SK-N-SH treated with all-trans-retinoic acid at 6 μM for 48 hours (cell line): Measurements from ENCODE around the gene URB1.

Source experiments
- ARNTL ChIP-seq: fragments of 450-650 bp; formaldehyde crosslinking; IDR thresholded peaks from 2 replicates; pipeline ENCODE4 v1.5.0; 2020; ENCODE audit warnings: low read depth, mild to moderate bottlenecking, moderate library complexity, borderline replicate concordance
- CREB5 ChIP-seq: fragments of 250-450 bp; sonication (Bioruptor Pico); IDR thresholded peaks from 2 replicates; pipeline ENCODE4 v1.5.1; 2020; ENCODE audit warnings: low read depth, mild to moderate bottlenecking, moderate library complexity
- CSRNP3 ChIP-seq: fragments of 250-450 bp; sonication (Bioruptor Pico); IDR thresholded peaks from 2 replicates; pipeline ENCODE4 v1.5.1; 2021; ENCODE audit warnings: mild to moderate bottlenecking, moderate library complexity
- ESRRG ChIP-seq: fragments of 250-450 bp; sonication (Bioruptor Pico); IDR thresholded peaks from 2 replicates; pipeline ENCODE4 v1.6.1; 2021; ENCODE audit warnings: mild to moderate bottlenecking
- GLIS3 ChIP-seq: fragments of 250-450 bp; sonication (Bioruptor Pico); IDR thresholded peaks from 2 replicates; pipeline ENCODE4 v1.5.0; 2020; ENCODE audit warnings: mild to moderate bottlenecking, moderate library complexity
- OSR1 ChIP-seq: fragments of 250-450 bp; sonication (Bioruptor Pico); IDR thresholded peaks from 2 replicates; pipeline ENCODE4 v1.8.0; 2022; ENCODE audit warnings: moderate library complexity, mild to moderate bottlenecking, inconsistent platforms
- PATZ1 ChIP-seq: fragments of 250-450 bp; sonication (Bioruptor Pico); IDR thresholded peaks from 2 replicates; pipeline ENCODE4 v1.8.0; 2020; ENCODE audit warnings: mild to moderate bottlenecking, moderate library complexity, borderline replicate concordance
- RARB ChIP-seq: fragments of 250-450 bp; sonication (Bioruptor Pico); IDR thresholded peaks from 2 replicates; pipeline ENCODE4 v1.8.0; 2021; ENCODE audit warnings: mild to moderate bottlenecking, moderate library complexity
- TOX ChIP-seq: fragments of 250-450 bp; sonication (Bioruptor Pico); IDR thresholded peaks from 2 replicates; pipeline ENCODE4 v1.8.0; 2021; ENCODE audit warnings: mild to moderate bottlenecking, moderate library complexity, borderline replicate concordance
- TSHZ2 ChIP-seq: fragments of 250-450 bp; sonication (Bioruptor Pico); IDR thresholded peaks from 2 replicates; pipeline ENCODE4 v1.5.0; 2020; ENCODE audit warnings: mild to moderate bottlenecking, moderate library complexity
- ZC3H10 ChIP-seq: fragments of 250-450 bp; sonication (Bioruptor Pico); IDR thresholded peaks from 2 replicates; pipeline ENCODE4 v1.5.1; 2021; ENCODE audit warnings: mild to moderate bottlenecking, moderate library complexity
- ZFP30 ChIP-seq: fragments of 450-650 bp; formaldehyde crosslinking; IDR thresholded peaks from 2 replicates; pipeline ENCODE4 v1.5.0; 2022; ENCODE audit warnings: mild to moderate bottlenecking, moderate library complexity
- ZNF565 ChIP-seq: fragments of 450-650 bp; formaldehyde crosslinking; conservative IDR thresholded peaks from 2 replicates; pipeline ENCODE4 v1.5.0; 2020; ENCODE audit warnings: low read depth, mild to moderate bottlenecking, moderate library complexity
- ZNF8 ChIP-seq: fragments of 450-650 bp; formaldehyde crosslinking; IDR thresholded peaks from 2 replicates; pipeline ENCODE4 v1.5.0; 2020; ENCODE audit warnings: mild to moderate bottlenecking, moderate library complexity

GRCh38 chr21:32380940-32381339, 11.9 kb downstream of the URB1 start:
- TF ChIP-seq RARB (CRISPR knock-in tag) (no peak), ZFP30 (CRISPR knock-in tag) (no peak), CSRNP3 (CRISPR knock-in tag) (no peak), CREB5 (CRISPR knock-in tag) (no peak), ARNTL (no peak), PATZ1 (CRISPR knock-in tag) (no peak), TOX (CRISPR knock-in tag) (no peak), ZC3H10 (no peak), OSR1 (no peak), GLIS3 (CRISPR knock-in tag) (no peak), TSHZ2 (no peak), ESRRG (CRISPR knock-in tag) (no peak), ZNF565 (CRISPR knock-in tag) (no peak), ZNF8 (CRISPR knock-in tag) (no peak)
